Femur (tissue), 1 donor: ENCODE results near the gene ZRANB1.

Source experiments
- DNase-seq: peaks from one replicate; pipeline ENCODE4 v3.0.0-alpha.2; 2017

Gene ZRANB1

GRCh38 chr10:124996127-124996853 is 54.4 kb downstream of the ZRANB1 start:
- no peak for DNase-seq

GRCh38 chr10:124996854-124997215 is 54.9 kb downstream of the ZRANB1 start:
- no peak for DNase-seq

GRCh38 chr10:124997306-124997705 is 55.4 kb downstream of the ZRANB1 start:
- DNase-seq = no peak

- peak; percentile 59 for DNase-seq
Measured at GRCh38 chr10:124997771-124998623, 56.1 kb downstream of the ZRANB1 start.

- DNase-seq = no peak
Measured at GRCh38 chr10:124998624-124999291, 56.8 kb downstream of the ZRANB1 start.

GRCh38 chr10:124999433-125000365 is 57.8 kb downstream of the ZRANB1 start:
- DNase-seq = peak; percentile 81

- DNase-seq = peak; percentile 31
Measured at GRCh38 chr10:125000366-125001312, 58.7 kb downstream of the ZRANB1 start.

GRCh38 chr10:125001313-125002046 is 59.6 kb downstream of the ZRANB1 start:
- peak; percentile 13 for DNase-seq

GRCh38 chr10:125002047-125002422 is 60.1 kb downstream of the ZRANB1 start:
- no peak for DNase-seq

- peak; percentile 20 for DNase-seq
Measured at GRCh38 chr10:125002423-125003145, 60.7 kb downstream of the ZRANB1 start.

GRCh38 chr10:125003146-125003900 is 61.4 kb downstream of the ZRANB1 start:
- peak; percentile 13 for DNase-seq

GRCh38 chr10:125003901-125004467 is 62.1 kb downstream of the ZRANB1 start:
- DNase-seq = peak; percentile 9

GRCh38 chr10:125004571-125005311 is 62.8 kb downstream of the ZRANB1 start:
- peak; percentile 15 for DNase-seq

- peak; percentile 17 for DNase-seq
Measured at GRCh38 chr10:125005312-125006187, 63.6 kb downstream of the ZRANB1 start.

GRCh38 chr10:125006188-125006680 is 64.3 kb downstream of the ZRANB1 start:
- peak; percentile 12 for DNase-seq

GRCh38 chr10:125006921-125007426 is 65.1 kb downstream of the ZRANB1 start:
- DNase-seq = peak; percentile 59
